BJ (cell line): Measurements from ENCODE around the gene SARDH. TPM values are rescaled to one million over a fixed set of nuclear protein-coding genes. Genes with fewer than 3 reads are reported as not detected.
"Not testable (repeated sequence)": the region's sequence is repeated elsewhere in the genome, so short reads cannot be mapped to it uniquely, and the experiment has no call there.

Experiments used
- CTCF ChIA-PET: fragments of 350-600 bp; formaldehyde crosslinking; extraction: SDS; loops from one replicate; lab custom pipeline; 2021; ENCODE audit warnings: antibody characterized with exemption, inconsistent platforms; lab: Yijun Ruan, JAX
- POLR2A ChIA-PET: fragments of 300-600 bp; sonication (Branson Sonifier 250); formaldehyde crosslinking; extraction: SDS; loops from one replicate; lab custom pipeline; 2021; ENCODE audit warnings: antibody characterized with exemption; lab: Charles Lee
- DNase-seq: peaks from one replicate; pipeline ENCODE4 v3.0.0-alpha.2; 2011; ENCODE audit warnings: low read depth
- H3K27me3 ChIP-seq: 2 replicates; pipeline ENCODE4 v1.6.0; 2011; ENCODE audit warnings: low read length; ENCODE audit not compliant: control insufficient read depth, insufficient read depth
- H3K36me3 ChIP-seq: 2 replicates; pipeline ENCODE4 v1.5.1; 2011; ENCODE audit warnings: low read length; ENCODE audit not compliant: control insufficient read depth, insufficient read depth
- H3K4me3 ChIP-seq: 2 replicates; pipeline ENCODE4 v1.5.1; 2011; ENCODE audit warnings: low read depth, mild to moderate bottlenecking, control low read depth, low read length
- polyA plus RNA-seq: library from polyadenylated mRNA; depleted of rRNA; stranded (reverse); fragments of >200 nt; gene quantifications from 2 replicates; pipeline ENCODE4 v1.2.3, GENCODE V29; 2011
- TF ChIP-seq, protein P1 (sequence below): IDR thresholded peaks from 2 replicates; pipeline ENCODE4 v1.5.1; 2011; ENCODE audit warnings: low read depth, mild to moderate bottlenecking, control low read depth, inconsistent platforms, low read length, moderate library complexity; ENCODE audit not compliant: insufficient read depth

Gene SARDH
- polyA plus RNA-seq, 1 experiment, result 0.53 TPM

DNA sequence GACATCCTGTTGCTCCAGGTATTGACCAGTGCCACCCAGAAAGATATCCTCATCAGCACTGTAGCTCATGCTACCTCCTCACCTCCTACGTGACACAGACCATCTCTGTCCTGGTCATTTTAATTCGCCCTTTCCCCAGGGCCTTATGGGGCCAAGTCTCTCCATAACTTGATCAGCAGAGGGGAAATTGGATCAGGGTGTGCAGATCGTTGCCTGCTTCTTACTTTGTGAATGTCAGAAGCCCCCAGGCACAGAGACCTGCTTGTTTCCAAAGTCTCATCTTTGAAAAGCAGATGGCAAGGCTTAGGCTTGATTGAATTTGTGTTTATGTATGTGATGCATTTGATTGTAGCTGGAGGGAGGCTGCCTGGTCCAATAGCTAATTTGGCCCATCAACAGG, 110.8 kb downstream of the SARDH start:
- no peak overlapping the region for H3K4me3 ChIP-seq
- TF ChIP-seq, protein P1, sequence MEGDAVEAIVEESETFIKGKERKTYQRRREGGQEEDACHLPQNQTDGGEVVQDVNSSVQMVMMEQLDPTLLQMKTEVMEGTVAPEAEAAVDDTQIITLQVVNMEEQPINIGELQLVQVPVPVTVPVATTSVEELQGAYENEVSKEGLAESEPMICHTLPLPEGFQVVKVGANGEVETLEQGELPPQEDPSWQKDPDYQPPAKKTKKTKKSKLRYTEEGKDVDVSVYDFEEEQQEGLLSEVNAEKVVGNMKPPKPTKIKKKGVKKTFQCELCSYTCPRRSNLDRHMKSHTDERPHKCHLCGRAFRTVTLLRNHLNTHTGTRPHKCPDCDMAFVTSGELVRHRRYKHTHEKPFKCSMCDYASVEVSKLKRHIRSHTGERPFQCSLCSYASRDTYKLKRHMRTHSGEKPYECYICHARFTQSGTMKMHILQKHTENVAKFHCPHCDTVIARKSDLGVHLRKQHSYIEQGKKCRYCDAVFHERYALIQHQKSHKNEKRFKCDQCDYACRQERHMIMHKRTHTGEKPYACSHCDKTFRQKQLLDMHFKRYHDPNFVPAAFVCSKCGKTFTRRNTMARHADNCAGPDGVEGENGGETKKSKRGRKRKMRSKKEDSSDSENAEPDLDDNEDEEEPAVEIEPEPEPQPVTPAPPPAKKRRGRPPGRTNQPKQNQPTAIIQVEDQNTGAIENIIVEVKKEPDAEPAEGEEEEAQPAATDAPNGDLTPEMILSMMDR, result no peak
- H3K27me3 ChIP-seq, result peaks cover 4% of the 10 kb centered on the region
- ChIA-PET CTCF (no interaction called here), POLR2A (no interaction called here)
- DNase-seq, result no peak
- H3K36me3 ChIP-seq, result no peaks in the 10 kb centered on the region

DNA sequence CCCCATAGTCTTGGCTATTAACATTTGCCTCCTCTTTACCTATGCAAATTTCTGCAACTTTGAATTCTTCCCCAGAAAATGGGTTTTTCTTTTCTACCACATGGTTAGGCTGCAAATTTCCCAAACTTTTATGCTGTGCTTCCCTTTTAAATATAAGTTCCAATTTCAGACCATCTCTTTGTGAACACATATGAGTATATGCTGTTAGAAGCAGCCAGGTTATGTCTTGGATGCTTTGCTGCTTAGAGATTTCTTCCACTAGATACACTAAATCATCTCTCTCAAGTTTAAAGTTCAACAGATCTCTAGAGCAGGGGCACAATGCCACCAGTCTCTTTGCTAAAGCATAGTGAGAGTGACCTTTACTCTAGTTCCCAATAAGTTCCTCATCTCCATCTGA, 112.1 kb downstream of the SARDH start:
- CTCF ChIA-PET, DNase-seq, H3K36me3 ChIP-seq, H3K4me3 ChIP-seq, POLR2A ChIA-PET: not testable (repeated sequence)
- H3K27me3 ChIP-seq, result peaks cover 10% of the 10 kb centered on the region

DNA sequence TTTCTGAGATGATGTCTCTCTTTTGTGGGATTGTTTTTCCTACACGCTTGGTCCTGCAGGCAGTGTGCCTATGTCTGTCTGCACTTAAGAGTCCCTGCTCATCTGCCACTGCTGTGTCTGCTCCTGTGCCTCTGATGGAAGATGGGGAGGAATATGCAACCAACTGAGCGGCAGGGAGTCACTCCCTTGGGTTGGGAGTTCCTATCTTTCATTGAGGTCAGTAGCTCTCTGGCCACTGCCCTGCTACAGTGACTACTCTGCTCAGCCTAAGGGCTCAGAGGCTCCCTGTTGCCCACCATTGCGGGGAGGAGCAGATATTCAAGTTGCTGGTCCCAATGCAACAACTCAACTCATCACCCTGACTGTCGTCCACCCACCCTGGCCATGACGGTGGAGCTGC, 115.6 kb downstream of the SARDH start:
- ChIA-PET POLR2A (no interaction called here), CTCF (no interaction called here)
- TF ChIP-seq, protein P1, result no peak
- no peak overlapping the region for H3K4me3 ChIP-seq
- DNase-seq, result no peak
- H3K36me3 ChIP-seq, result no peaks in the 10 kb centered on the region
- H3K27me3 ChIP-seq, result peaks cover 15% of the 10 kb centered on the region

DNA sequence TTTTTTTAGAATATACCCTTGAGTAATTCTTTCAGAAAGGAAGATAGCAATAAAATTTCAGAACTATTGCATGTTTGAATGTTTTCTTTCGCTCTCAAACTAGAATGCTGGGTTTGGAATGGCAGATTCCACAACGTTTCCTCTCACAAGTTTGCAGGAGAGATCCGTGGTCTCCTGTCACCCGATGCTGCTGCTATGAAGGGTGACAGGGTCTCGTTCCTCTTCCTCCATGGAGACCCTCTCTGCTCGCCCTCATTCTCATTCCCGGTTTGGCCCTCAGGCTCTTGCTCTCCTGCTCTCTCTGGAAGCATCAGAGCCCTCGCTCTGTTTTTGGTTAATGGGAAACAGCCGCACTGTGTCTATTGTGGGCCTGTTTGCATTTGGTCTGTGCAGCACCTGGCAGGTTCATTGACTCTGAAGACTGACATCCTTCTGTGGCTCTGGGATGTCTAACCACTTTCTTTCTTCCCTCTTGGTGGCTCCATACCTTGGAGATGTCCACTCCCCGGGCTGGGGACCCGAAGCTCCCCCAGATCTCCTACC, 116.4 kb downstream of the SARDH start:
- Histone ChIP-seq H3K27me3 (peaks cover 15% of the 10 kb centered on the region), H3K4me3 (no peak overlapping the region), H3K36me3 (no peaks in the 10 kb centered on the region)
- DNase-seq, result no peak
- CTCF ChIA-PET, result no interaction called here
- POLR2A ChIA-PET, result no interaction called here
- TF ChIP-seq, protein P1, result no peak

DNA sequence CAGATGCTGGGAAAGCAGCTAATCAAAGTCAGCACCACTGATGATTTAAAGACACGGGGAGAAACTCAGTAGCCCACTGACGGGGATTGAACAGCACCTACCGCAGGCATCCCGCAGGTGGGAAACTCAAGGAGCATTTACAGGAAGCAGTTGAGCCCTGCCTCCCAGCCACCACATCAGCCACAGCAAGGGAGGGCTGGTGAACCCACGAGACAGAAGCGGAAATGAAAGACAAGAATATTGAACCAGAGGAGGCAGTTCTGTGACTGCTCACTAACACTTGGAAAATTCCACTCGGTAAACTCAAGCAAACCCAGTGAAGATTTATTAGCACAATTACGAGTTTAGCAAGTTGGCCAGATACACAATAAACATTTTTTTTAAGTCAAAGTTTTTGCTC, 118.4 kb downstream of the SARDH start:
- POLR2A ChIA-PET, result no interaction called here

DNA sequence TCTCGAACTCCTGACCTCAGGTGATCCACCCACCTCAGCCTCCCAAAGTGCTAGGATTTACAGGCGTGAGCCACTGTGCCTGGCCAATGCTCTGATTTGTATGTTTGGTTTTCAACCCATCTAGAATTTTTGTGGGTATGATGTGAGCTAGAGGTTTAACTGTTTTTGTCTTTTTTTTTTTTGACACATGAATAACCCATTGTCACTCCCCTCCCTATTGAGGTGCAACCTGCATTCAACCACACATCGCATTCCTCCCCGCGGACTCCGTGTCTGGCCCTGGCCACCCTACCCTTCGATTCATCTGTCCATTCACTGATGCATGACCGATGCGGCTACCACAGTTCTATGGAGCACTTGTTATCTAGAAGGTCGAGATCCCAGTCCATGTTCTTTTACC, 119.4 kb downstream of the SARDH start:
- peaks cover 26% of the 10 kb centered on the region for H3K27me3 ChIP-seq
- CTCF ChIA-PET, result no interaction called here
- H3K4me3 ChIP-seq, result no peak overlapping the region
- TF ChIP-seq, protein P1, result no peak
- POLR2A ChIA-PET, result no interaction called here
- no peak for DNase-seq
- no peaks in the 10 kb centered on the region for H3K36me3 ChIP-seq

More for the DNA sequence above, 118.4 kb downstream of the SARDH start:
- TF ChIP-seq, protein P1, result no peak
- no peak overlapping the region for H3K4me3 ChIP-seq
- peaks cover 20% of the 10 kb centered on the region for H3K27me3 ChIP-seq
- no peaks in the 10 kb centered on the region for H3K36me3 ChIP-seq
- no peak for DNase-seq
- CTCF ChIA-PET, result no interaction called here
